T-helper 1 cell treated with Interleukin-12 subunit alpha and Interleukin-12 subunit beta and Interleukin-4 antibody, amounts not matched to agents 30 ng/mL and 1 ng/mL, for 36 hours (primary cell): Measurements from ENCODE around the gene LPAR5. TPM values are rescaled to one million over a fixed set of nuclear protein-coding genes. Genes with fewer than 3 reads are reported as not detected.
"Not testable (repeated sequence)": the region's sequence is repeated elsewhere in the genome, so short reads cannot be mapped to it uniquely, and the experiment has no call there.

Experiments
- intact Hi-C: fragments of 100-400 bp; cut with micrococcal nuclease; formaldehyde crosslinking; loops from one replicate; pipeline ENCODE4 v1.15.1; 2024
- total RNA-seq: library from RNA; stranded (reverse); gene quantifications from 2 replicates; pipeline ENCODE4 v1.2.3, GENCODE V29; 2022

The LPAR5 gene
- total RNA-seq, 1 donor from 2014 or later = 5.7 TPM

- intact Hi-C loops = loop anchor here (1.0 to 5.0 kb wide), 14 partner anchors 51 to 499 kb away; partner anchors contain the start of genes C1RL, CDCA3, COPS7A and GAPDH
These were observed 27.8 kb downstream of the LPAR5 start for GRCh38 chr12:6607751-6608591.

GRCh38 chr12:6606331-6607131 is 29.2 kb downstream of the LPAR5 start:
- intact Hi-C loops = loop anchor here (1.0 to 5.0 kb wide), 13 partner anchors 50 to 501 kb away; partner anchors contain the start of genes C1RL, CDCA3, COPS7A and GAPDH

- intact Hi-C loops = loop anchor here (1.0 to 5.0 kb wide), 7 partner anchors 37 to 502 kb away; partner anchors contain the start of genes C1RL, IFFO1, NOP2 and SPSB2
These were observed 30.1 kb downstream of the LPAR5 start for GRCh38 chr12:6605421-6606330.

- intact Hi-C loops = loop anchor here (1.0 to 5.0 kb wide), 2 partner anchors 36 to 503 kb away; partner anchors contain the start of genes C1RL and NOP2
These were observed 31.3 kb downstream of the LPAR5 start for GRCh38 chr12:6604259-6605029.

GRCh38 chr12:6603095-6603567 is 32.6 kb downstream of the LPAR5 start:
- intact Hi-C loops = no loop called here

- intact Hi-C loops = no loop called here
These were observed 33.2 kb downstream of the LPAR5 start for GRCh38 chr12:6602526-6602925.

- intact Hi-C loops = not testable (repeated sequence)
These were observed 40.1 kb downstream of the LPAR5 start for GRCh38 chr12:6595673-6596072.

GRCh38 chr12:6592087-6592486 is 43.7 kb downstream of the LPAR5 start:
- intact Hi-C loops = no loop called here

- intact Hi-C loops = not testable (repeated sequence)
These were observed 49.2 kb downstream of the LPAR5 start for GRCh38 chr12:6586569-6586968.

GRCh38 chr12:6584293-6584692 is 51.5 kb downstream of the LPAR5 start:
- intact Hi-C loops = no loop called here

- intact Hi-C loops = no loop called here
These were observed 52.8 kb downstream of the LPAR5 start for GRCh38 chr12:6582959-6583358.

GRCh38 chr12:6582196-6582595 is 53.6 kb downstream of the LPAR5 start:
- intact Hi-C loops = no loop called here

- intact Hi-C loops = no loop called here
These were observed 60.1 kb downstream of the LPAR5 start for GRCh38 chr12:6575648-6576047.

- intact Hi-C loops = no loop called here
These were observed 61.0 kb downstream of the LPAR5 start for GRCh38 chr12:6574576-6575295.

GRCh38 chr12:6573001-6573400 is 62.8 kb downstream of the LPAR5 start:
- intact Hi-C loops = no loop called here

GRCh38 chr12:6570264-6570887 is 65.4 kb downstream of the LPAR5 start:
- intact Hi-C loops = no loop called here

- intact Hi-C loops = loop anchor here (2.0 kb wide), 2 partner anchors 35 to 259 kb away; partner anchors contain the start of genes GAPDH and P3H3
These were observed 66.0 kb downstream of the LPAR5 start for GRCh38 chr12:6569786-6570185.

- intact Hi-C loops = loop anchor here (2.0 kb wide), 2 partner anchors 35 to 259 kb away; partner anchors contain the start of genes GAPDH and P3H3
These were observed 66.4 kb downstream of the LPAR5 start for GRCh38 chr12:6569312-6569711.
